CD14-positive monocyte (primary cell): ENCODE measurements around the gene TAOK1. TPM values are rescaled to one million over a fixed set of nuclear protein-coding genes. Genes with fewer than 3 reads are reported as not detected.

ENCODE experiments used
- DNase-seq, 3 donors: peaks; one replicate each; pipeline ENCODE4 v3.0.0-alpha.2; 2011 to 2022
- H2AFZ ChIP-seq: 2 replicates; pipeline ENCODE4 v1.6.0; 2012; ENCODE audit warnings: mild to moderate bottlenecking, low read depth, low read length, inconsistent platforms; ENCODE audit not compliant: insufficient read depth, poor library complexity, severe bottlenecking
- H3K27ac ChIP-seq, 2 donors: 1 replicate in 1 of 2; 2 replicates in 1 of 2; pipeline ENCODE4 v1.5.1; 2012 to 2013; ENCODE audit warnings: low read length in 2 of 2, control low read depth in 1 of 2, inconsistent platforms in 1 of 2, low read depth in 1 of 2, mild to moderate bottlenecking in 1 of 2
- H3K27me3 ChIP-seq, 2 donors: one replicate each; pipeline versions ENCODE4 v1.6.0 to v1.6.1; 2011 to 2013; ENCODE audit warnings: low read length in 2 of 2; ENCODE audit not compliant: control insufficient read depth in 2 of 2, insufficient read depth in 2 of 2
- H3K36me3 ChIP-seq, 2 donors: replicated peaks in 1 of 2; 1 replicate in 1 of 2; 2 replicates in 1 of 2; pipeline versions ENCODE4 v1.5.1 to v1.6.1; 2012 to 2013; ENCODE audit warnings: low read length in 2 of 2, control low read depth in 1 of 2, inconsistent platforms in 1 of 2, mild to moderate bottlenecking in 1 of 2; ENCODE audit not compliant: insufficient read depth in 2 of 2, control insufficient read depth in 1 of 2
- H3K4me1 ChIP-seq, 2 donors: 1 replicate in 1 of 2; 2 replicates in 1 of 2; pipeline versions ENCODE4 v1.5.1 to v1.6.1; 2012 to 2013; ENCODE audit warnings: low read length in 2 of 2, control low read depth in 1 of 2, inconsistent platforms in 1 of 2, mild to moderate bottlenecking in 1 of 2, moderate library complexity in 1 of 2; ENCODE audit not compliant: insufficient read depth in 2 of 2, control insufficient read depth in 1 of 2
- H3K4me2 ChIP-seq: replicated peaks from 2 replicates; pipeline ENCODE3; 2012; ENCODE audit warnings: low read length, moderate library complexity, mild to moderate bottlenecking; ENCODE audit not compliant: poor library complexity, severe bottlenecking; ENCODE audit errors: extremely low read depth
- H3K4me3 ChIP-seq, 3 experiments: fragments of 200-600 bp in 1 of 3; sonication (generic) in 1 of 3; replicated peaks in 1 of 3; 1 replicate in 2 of 3; 2 replicates in 1 of 3; pipeline ENCODE4 v1.5.1; 2011 to 2013; ENCODE audit warnings: low read length in 3 of 3, mild to moderate bottlenecking in 3 of 3, control low read depth in 2 of 3, low read depth in 2 of 3, inconsistent platforms in 1 of 3, moderate library complexity in 1 of 3
- H3K79me2 ChIP-seq: 2 replicates; pipeline ENCODE4 v1.6.0; 2012; ENCODE audit warnings: mild to moderate bottlenecking, control low read depth, inconsistent platforms, low read length, moderate library complexity; ENCODE audit not compliant: insufficient read depth
- H3K9ac ChIP-seq: 2 replicates; pipeline ENCODE4 v1.6.0; 2017; ENCODE audit warnings: low read length, mild to moderate bottlenecking; ENCODE audit not compliant: insufficient read depth, poor library complexity, severe bottlenecking
- H3K9me3 ChIP-seq, 2 donors: replicated peaks in 1 of 2; 1 replicate in 1 of 2; 2 replicates in 1 of 2; pipeline versions ENCODE4 v1.5.1 to v1.6.1; 2012 to 2013; ENCODE audit warnings: low read length in 2 of 2, control low read depth in 1 of 2; ENCODE audit not compliant: control insufficient read depth in 1 of 2, insufficient read depth in 1 of 2
- H4K20me1 ChIP-seq: 2 replicates; pipeline ENCODE4 v1.6.0; 2012; ENCODE audit warnings: mild to moderate bottlenecking, low read length, control low read depth, moderate library complexity; ENCODE audit not compliant: insufficient read depth
- H3K27ac Mint-ChIP-seq, 7 donors: one replicate each; pipeline ENCODE4 v1.8.0; 2020; ENCODE audit warnings: mild to moderate bottlenecking in 7 of 7, mixed read lengths in 7 of 7, moderate library complexity in 6 of 7, inconsistent platforms in 2 of 7
- H3K27me3 Mint-ChIP-seq, 3 donors: one replicate each; pipeline ENCODE4 v1.8.0; 2021 to 2022; ENCODE audit warnings: low read depth in 3 of 3, mild to moderate bottlenecking in 3 of 3, mixed read lengths in 3 of 3, moderate library complexity in 3 of 3, inconsistent platforms in 1 of 3
- H3K36me3 Mint-ChIP-seq, 2 donors: one replicate each; pipeline ENCODE4 v1.8.0; 2020; ENCODE audit warnings: mixed read lengths in 2 of 2, inconsistent platforms in 1 of 2, mild to moderate bottlenecking in 1 of 2
- H3K4me1 Mint-ChIP-seq: one replicate; pipeline ENCODE4 v1.8.0; 2020; ENCODE audit warnings: mild to moderate bottlenecking, mixed read lengths
- H3K4me3 Mint-ChIP-seq, 2 donors: one replicate each; pipeline ENCODE4 v1.8.0; 2020; ENCODE audit warnings: mild to moderate bottlenecking in 2 of 2, mixed read lengths in 2 of 2, moderate library complexity in 1 of 2
- H3K9me3 Mint-ChIP-seq, 7 donors: one replicate each; pipeline ENCODE4 v1.8.0; 2020 to 2022; ENCODE audit warnings: mixed read lengths in 7 of 7, mild to moderate bottlenecking in 6 of 7, moderate library complexity in 6 of 7, inconsistent platforms in 2 of 7
- WGBS: methylation state at CpG from one replicate; pipeline ENCODE4 v1.1.5; 2013; ENCODE audit warnings: missing lambda C conversion rate; ENCODE audit not compliant: insufficient coverage; 5-methylcytosine and 5-hydroxymethylcytosine counted together
- intact Hi-C, 2 donors: fragments of 100-400 bp; cut with micrococcal nuclease; formaldehyde crosslinking; loops; one replicate each; pipeline versions ENCODE4 v1.15.0 to v1.15.1; 2023
- polyA plus RNA-seq, 3 donors: library from polyadenylated mRNA; depleted of rRNA in 1 of 3; unstranded in 2 of 3; stranded (reverse) in 1 of 3; fragments of 300-500 nt in 2 of 3; fragments of >200 nt in 1 of 3; fragmentation: Illumina TruSeq in 2 of 3; gene quantifications; 1 replicate in 2 of 3; 2 replicates in 1 of 3; pipeline ENCODE4 v1.2.3, GENCODE V29; 2012 to 2021
- TF ChIP-seq, protein P1 (sequence below): fragments of 200-600 bp; IDR thresholded peaks from one replicate; pipeline ENCODE4 v1.8.0; 2022; ENCODE audit warnings: antibody characterized with exemption, mild to moderate bottlenecking

TAOK1 gene
- polyA plus RNA-seq, 3 donors = 2.4 to 13.9 (median 4.8) TPM

DNA sequence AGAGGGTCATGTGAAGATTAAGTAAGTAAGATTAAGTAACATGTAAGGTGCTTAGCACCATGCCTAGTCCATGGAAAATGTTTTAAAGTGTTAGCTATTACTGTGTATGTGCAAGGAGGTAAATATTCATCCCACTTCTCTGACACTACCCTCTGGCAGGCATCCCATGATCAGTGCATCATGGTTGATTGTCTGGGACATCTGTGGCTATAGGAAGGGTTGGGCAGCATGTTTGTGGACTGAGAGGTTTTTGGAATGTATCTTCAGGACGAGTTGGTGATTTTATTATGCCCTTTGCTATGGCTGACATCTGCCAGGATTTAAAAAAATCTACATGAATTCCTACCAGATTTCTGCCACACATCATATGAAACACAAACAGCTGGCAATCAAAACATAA lies 6.5 kb upstream of the TAOK1 start:
- Mint-ChIP-seq H3K36me3 (no peaks in the 10 kb centered on the region), H3K27ac (no peak overlapping the region), H3K4me1 (peaks cover 1% of the 10 kb centered on the region), H3K4me3 (no peak overlapping the region), H3K9me3 (no peaks in the 10 kb centered on the region), H3K27me3 (no peaks in the 10 kb centered on the region)
- Histone ChIP-seq H3K4me2 (no peak overlapping the region), H3K9me3 (no peaks in the 10 kb centered on the region), H3K4me3 (no peak overlapping the region), H4K20me1 (no peaks in the 10 kb centered on the region), H3K27ac (no peak overlapping the region), H3K36me3 (no peaks in the 10 kb centered on the region), H3K79me2 (no peaks in the 10 kb centered on the region), H3K4me1 (peaks cover 0 to 6% of the 10 kb centered on the region in 2 donors), H3K27me3 (no peaks in the 10 kb centered on the region), H2AFZ (no peak overlapping the region), H3K9ac (no peak overlapping the region)
- no CpG with 5 or more reads among the region's 1 CpG for WGBS
- DNase-seq = no peak
- intact Hi-C loops = no loop called here
- TF ChIP-seq, protein P1, sequence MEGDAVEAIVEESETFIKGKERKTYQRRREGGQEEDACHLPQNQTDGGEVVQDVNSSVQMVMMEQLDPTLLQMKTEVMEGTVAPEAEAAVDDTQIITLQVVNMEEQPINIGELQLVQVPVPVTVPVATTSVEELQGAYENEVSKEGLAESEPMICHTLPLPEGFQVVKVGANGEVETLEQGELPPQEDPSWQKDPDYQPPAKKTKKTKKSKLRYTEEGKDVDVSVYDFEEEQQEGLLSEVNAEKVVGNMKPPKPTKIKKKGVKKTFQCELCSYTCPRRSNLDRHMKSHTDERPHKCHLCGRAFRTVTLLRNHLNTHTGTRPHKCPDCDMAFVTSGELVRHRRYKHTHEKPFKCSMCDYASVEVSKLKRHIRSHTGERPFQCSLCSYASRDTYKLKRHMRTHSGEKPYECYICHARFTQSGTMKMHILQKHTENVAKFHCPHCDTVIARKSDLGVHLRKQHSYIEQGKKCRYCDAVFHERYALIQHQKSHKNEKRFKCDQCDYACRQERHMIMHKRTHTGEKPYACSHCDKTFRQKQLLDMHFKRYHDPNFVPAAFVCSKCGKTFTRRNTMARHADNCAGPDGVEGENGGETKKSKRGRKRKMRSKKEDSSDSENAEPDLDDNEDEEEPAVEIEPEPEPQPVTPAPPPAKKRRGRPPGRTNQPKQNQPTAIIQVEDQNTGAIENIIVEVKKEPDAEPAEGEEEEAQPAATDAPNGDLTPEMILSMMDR = no peak

DNA sequence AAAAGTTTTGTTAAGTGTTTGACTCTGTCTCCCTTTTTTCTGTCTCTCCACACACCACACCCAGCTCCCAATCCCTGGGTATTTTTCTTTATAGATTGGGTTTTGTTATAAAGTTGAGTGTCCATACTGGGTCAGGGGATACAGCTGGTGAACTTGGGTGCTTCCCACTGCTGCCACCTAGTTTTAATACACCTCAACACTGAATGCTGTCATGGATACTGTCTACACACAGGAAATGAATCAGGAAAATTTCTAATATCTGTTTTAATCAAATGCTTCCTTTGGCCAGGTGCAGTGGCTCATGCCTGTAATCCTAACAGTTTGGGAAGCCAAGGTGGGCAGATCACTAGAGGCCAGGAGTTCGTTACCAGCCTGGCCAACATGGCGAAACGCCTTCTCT lies 5.3 kb upstream of the TAOK1 start:
- intact Hi-C loops = no loop called here
- no peak for DNase-seq
- H3K27ac Mint-ChIP-seq = no peak overlapping the region
- no peak overlapping the region for H3K9ac ChIP-seq
- H2AFZ ChIP-seq = no peak overlapping the region
- H3K4me3 Mint-ChIP-seq = no peak overlapping the region
- H3K27me3 ChIP-seq = no peaks in the 10 kb centered on the region
- H3K4me3 ChIP-seq = no peak overlapping the region
- no peaks in the 10 kb centered on the region for H3K36me3 Mint-ChIP-seq
- peaks cover under 1% of the 10 kb centered on the region for H3K79me2 ChIP-seq
- H3K27ac ChIP-seq = no peak overlapping the region
- no peaks in the 10 kb centered on the region for H3K9me3 ChIP-seq
- TF ChIP-seq, protein P1 = no peak
- H3K9me3 Mint-ChIP-seq = no peaks in the 10 kb centered on the region
- no CpG with 5 or more reads among the region's 3 CpGs for WGBS
- H3K4me2 ChIP-seq = no peak overlapping the region
- no peaks in the 10 kb centered on the region for H3K27me3 Mint-ChIP-seq
- no peaks in the 10 kb centered on the region for H3K36me3 ChIP-seq
- peaks cover 5% of the 10 kb centered on the region for H3K4me1 Mint-ChIP-seq
- peaks cover 0 to 9% of the 10 kb centered on the region in 2 donors for H3K4me1 ChIP-seq
- no peaks in the 10 kb centered on the region for H4K20me1 ChIP-seq
